Fibroblast of the aortic adventitia (primary cell): ENCODE data around the gene EZR. TPM values are rescaled to one million over a fixed set of nuclear protein-coding genes. Genes with fewer than 3 reads are reported as not detected.

ENCODE experiments used
- DNase-seq: peaks from one replicate; pipeline ENCODE4 v3.0.0-alpha.2; 2010; ENCODE audit warnings: low read depth
- H3K4me3 ChIP-seq: 2 replicates; pipeline ENCODE4 v1.5.1; 2011; ENCODE audit warnings: low read depth, mild to moderate bottlenecking, control low read depth, low read length, moderate library complexity
- CTCF ChIP-seq: IDR thresholded peaks from 2 replicates; pipeline ENCODE4 v1.5.1; 2011; ENCODE audit warnings: mild to moderate bottlenecking, low read length, control low read depth, inconsistent platforms; ENCODE audit not compliant: insufficient read depth
- total RNA-seq: library from RNA; depleted of rRNA; stranded (reverse); fragments of >200 nt; gene quantifications from 2 replicates; pipeline ENCODE4 v1.2.3, GENCODE V29; 2012; ENCODE audit warnings: low replicate concordance

EZR gene
- total RNA-seq, 1 donor, result 41.3 TPM

DNA sequence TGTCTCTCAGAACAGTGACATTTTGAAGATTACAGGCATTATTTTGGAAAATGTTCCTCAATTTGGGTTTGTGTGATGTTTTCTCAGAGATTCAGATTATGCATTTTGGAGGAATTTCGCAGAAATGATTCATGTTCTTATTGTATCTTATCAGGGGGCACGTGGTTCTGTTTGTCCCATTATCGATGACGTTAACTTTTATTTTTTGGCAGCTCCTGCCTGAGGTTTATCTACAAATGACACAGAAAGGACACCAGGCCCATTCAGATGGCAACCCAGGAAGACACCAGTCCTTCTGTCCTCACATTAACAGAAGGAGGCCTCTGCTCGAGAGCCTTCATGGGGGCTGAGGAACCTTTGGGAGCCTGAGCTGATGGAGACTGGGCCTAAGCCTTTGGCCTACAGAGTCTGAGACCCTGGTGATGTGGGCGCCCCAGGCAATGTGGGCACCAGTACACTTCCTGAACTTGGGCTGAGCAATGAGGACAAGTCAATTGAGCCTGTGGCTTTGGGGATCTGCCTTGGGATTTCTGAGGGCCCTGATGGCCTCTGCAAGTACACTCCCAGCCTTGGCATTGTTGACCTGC lies 41.2 kb upstream of the EZR start:
- no peak overlapping the region for H3K4me3 ChIP-seq
- DNase-seq, result no peak
- TF ChIP-seq CTCF, result no peak

GRCh38 chr6:158856261-158856660 lies 37.1 kb upstream of the EZR start:
- H3K4me3 ChIP-seq, result no peak overlapping the region
- TF ChIP-seq CTCF, result no peak
- DNase-seq, result no peak

GRCh38 chr6:158854214-158855101 lies 35.3 kb upstream of the EZR start:
- H3K4me3 ChIP-seq, result no peak overlapping the region
- DNase-seq, result peak; percentile 75
- TF ChIP-seq CTCF, result no peak

DNA sequence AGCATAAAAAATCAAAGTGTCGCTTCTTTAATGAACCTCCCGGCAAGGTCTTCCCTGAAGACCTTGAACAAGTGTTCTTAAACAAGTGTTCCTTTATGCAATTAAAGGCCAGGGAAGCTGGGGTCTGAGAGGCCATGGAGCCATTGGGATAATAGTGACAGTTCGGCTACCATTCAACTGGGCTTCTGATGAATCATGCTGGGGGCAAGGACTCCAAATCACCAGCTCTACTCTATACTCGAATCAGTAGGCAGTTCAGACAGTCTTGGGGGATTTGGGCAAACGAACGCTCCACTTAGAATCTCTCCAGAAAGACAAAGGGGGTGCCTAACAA lies 34.7 kb upstream of the EZR start:
- no peak for TF ChIP-seq CTCF
- H3K4me3 ChIP-seq, result no peak overlapping the region
- DNase-seq, result no peak

DNA sequence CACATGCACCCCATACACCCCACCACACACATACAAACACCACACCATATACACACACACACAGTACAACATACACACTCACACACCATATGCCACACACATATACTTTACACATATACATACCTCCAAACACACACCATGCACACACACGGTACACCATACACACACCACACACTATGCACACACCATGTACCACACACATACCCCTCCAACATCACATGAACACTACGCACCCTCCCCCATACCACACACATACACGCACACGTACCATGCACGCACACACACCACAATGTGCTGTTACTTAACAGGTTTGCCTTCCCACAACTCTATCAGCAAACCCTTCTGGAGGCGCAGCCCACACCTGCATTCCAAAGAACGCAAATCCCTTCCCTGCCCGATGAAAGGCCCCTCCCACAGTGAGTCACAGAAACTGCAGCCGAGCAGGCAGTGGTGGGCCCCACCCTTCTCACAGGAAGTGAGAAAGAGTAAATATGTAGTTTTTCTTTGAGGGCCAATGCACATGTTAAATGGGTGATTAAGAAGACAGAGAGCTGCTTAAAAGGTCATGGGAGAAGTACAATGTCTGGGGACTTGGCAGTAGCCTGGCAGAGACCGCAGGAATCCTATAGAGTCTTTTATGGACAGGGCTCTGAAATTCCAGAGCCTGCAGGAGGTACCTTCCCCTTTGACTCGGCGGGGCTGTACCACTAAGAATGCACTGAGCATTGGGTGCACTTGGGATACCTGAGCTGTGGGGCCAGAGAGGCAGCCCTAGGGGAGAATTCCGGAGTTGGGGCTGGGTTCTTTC lies 34.1 kb upstream of the EZR start:
- peak; percentile 77 for DNase-seq
- no peak for TF ChIP-seq CTCF
- H3K4me3 ChIP-seq, result no peak overlapping the region

GRCh38 chr6:158852312-158853071 lies 33.3 kb upstream of the EZR start:
- no peak for DNase-seq
- no peak for TF ChIP-seq CTCF
- H3K4me3 ChIP-seq, result no peak overlapping the region
